ENCODE measurements around the gene TUBD1.
"Not testable (repeated sequence)": the region's sequence is repeated elsewhere in the genome, so short reads cannot be mapped to it uniquely, and the experiment has no call there.

The TUBD1 gene

DNA sequence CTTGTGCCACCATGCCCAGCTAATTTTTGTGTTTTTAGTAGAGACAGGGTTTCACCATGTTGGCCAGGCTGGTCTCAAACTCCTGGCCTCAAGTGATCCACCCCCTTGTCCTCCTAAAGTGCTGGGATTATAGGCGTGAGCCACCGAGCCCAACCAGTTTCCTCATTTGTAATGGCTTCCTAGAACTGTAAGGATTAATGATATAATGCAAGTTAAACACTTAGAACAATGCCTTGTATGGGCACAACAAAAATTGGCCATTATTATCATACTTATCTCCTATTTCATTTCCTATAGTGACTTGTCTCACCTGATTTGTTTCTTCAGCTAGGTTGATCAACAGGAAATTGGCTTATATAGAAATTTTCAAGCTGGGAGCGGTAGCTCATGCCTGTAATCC is 14.1 kb downstream of the TUBD1 start:
- Histone ChIP-seq H3K9ac (ENCODE audit: low read length) (no peak overlapping the region), H3K4me1 (ENCODE audit: low read length) (no peaks in the 10 kb centered on the region), H3K9me3 (ENCODE audit: insufficient read depth, low read length) (no peaks in the 10 kb centered on the region), H4K20me1 (ENCODE audit: insufficient read depth, low read length) (no peaks in the 10 kb centered on the region), H3K36me3 (replicated peaks; ENCODE audit: low read depth, low read length) (no peaks in the 10 kb centered on the region), H3K79me2 (ENCODE audit: low read length) (no peaks in the 10 kb centered on the region), H3K4me2 (ENCODE audit: low read length) (no peak overlapping the region), H2AFZ (ENCODE audit: low read depth, low read length) (no peak overlapping the region), H3K27me3 (ENCODE audit: low read depth, low read length) (no peaks in the 10 kb centered on the region), H3K4me3 (ENCODE audit: low read length) (no peak overlapping the region), H3K27ac (ENCODE audit: low read length) (no peak overlapping the region)
- no peak for TF ChIP-seq EZH2phosphoT487 (IDR thresholded peaks at IDR 0.05; ENCODE audit: low read depth)
- TF ChIP-seq, protein P1, sequence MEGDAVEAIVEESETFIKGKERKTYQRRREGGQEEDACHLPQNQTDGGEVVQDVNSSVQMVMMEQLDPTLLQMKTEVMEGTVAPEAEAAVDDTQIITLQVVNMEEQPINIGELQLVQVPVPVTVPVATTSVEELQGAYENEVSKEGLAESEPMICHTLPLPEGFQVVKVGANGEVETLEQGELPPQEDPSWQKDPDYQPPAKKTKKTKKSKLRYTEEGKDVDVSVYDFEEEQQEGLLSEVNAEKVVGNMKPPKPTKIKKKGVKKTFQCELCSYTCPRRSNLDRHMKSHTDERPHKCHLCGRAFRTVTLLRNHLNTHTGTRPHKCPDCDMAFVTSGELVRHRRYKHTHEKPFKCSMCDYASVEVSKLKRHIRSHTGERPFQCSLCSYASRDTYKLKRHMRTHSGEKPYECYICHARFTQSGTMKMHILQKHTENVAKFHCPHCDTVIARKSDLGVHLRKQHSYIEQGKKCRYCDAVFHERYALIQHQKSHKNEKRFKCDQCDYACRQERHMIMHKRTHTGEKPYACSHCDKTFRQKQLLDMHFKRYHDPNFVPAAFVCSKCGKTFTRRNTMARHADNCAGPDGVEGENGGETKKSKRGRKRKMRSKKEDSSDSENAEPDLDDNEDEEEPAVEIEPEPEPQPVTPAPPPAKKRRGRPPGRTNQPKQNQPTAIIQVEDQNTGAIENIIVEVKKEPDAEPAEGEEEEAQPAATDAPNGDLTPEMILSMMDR (IDR thresholded peaks at IDR 0.05; ENCODE audit: low read depth, low read length): no peak

DNA sequence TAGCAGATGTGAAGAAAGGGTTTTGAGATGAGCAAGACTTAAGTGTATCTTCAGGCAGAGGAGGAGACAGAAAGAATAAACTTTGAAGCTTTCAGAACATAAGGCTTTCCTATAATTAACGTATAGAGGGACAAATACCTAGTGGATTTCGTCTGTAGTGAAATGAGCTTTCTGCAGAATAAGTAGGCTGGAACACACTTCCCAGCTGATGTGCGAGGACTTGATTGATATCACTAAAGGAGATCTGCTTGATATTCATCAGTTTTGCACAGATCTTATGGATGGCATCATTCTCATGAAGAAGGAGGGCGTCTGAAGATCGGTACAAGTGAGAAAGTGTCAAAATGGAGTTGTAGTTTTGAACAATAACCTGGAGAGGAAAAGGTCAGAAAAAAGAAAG is 14.8 kb downstream of the TUBD1 start:
- no peaks in the 10 kb centered on the region for H4K20me1 ChIP-seq (ENCODE audit: insufficient read depth, low read length)
- TF ChIP-seq, protein P1 (IDR thresholded peaks at IDR 0.05; ENCODE audit: low read depth, low read length): no peak
- TF ChIP-seq EZH2phosphoT487 (IDR thresholded peaks at IDR 0.05; ENCODE audit: low read depth): no peak
- no peak overlapping the region for H3K9ac ChIP-seq (ENCODE audit: low read length)
- H3K27ac ChIP-seq (ENCODE audit: low read length): no peak overlapping the region
- H3K4me3 ChIP-seq (ENCODE audit: low read length): no peak overlapping the region
- no peak overlapping the region for H2AFZ ChIP-seq (ENCODE audit: low read depth, low read length)
- H3K79me2 ChIP-seq (ENCODE audit: low read length): no peaks in the 10 kb centered on the region
- no peaks in the 10 kb centered on the region for H3K4me1 ChIP-seq (ENCODE audit: low read length)
- H3K9me3 ChIP-seq (ENCODE audit: insufficient read depth, low read length): no peaks in the 10 kb centered on the region
- H3K27me3 ChIP-seq (ENCODE audit: low read depth, low read length): no peaks in the 10 kb centered on the region
- no peak overlapping the region for H3K4me2 ChIP-seq (ENCODE audit: low read length)
- no peaks in the 10 kb centered on the region for H3K36me3 ChIP-seq (replicated peaks; ENCODE audit: low read depth, low read length)

DNA sequence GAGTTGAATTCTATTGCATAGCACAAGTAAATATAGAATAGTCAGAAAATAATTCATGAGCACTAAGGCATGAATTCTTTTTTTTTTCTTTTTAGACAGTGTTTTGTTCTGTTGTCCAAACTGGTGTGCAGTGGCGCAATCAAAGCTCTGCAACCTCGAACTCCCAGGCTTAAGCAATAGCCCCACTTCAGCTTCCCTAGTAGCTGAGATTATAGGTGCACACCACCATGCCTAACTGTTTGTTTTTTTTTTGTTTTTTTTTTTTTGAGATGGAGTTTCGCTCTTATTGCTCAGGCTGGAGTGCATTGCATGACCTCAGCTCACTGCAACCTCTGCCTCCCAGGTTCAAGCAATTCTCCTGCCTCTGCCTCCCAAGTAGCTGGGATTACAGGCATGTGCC is 16.6 kb downstream of the TUBD1 start:
- H3K27me3 ChIP-seq (ENCODE audit: low read depth, low read length): no peaks in the 10 kb centered on the region
- H2AFZ ChIP-seq (ENCODE audit: low read depth, low read length): no peak overlapping the region
- H3K4me3 ChIP-seq (ENCODE audit: low read length): no peak overlapping the region
- no peaks in the 10 kb centered on the region for H4K20me1 ChIP-seq (ENCODE audit: insufficient read depth, low read length)
- H3K4me2 ChIP-seq (ENCODE audit: low read length): no peak overlapping the region
- H3K9me3 ChIP-seq (ENCODE audit: insufficient read depth, low read length): no peaks in the 10 kb centered on the region
- no peak for TF ChIP-seq EZH2phosphoT487 (IDR thresholded peaks at IDR 0.05; ENCODE audit: low read depth)
- TF ChIP-seq, protein P1 (IDR thresholded peaks at IDR 0.05; ENCODE audit: low read depth, low read length): no peak
- no peak overlapping the region for H3K27ac ChIP-seq (ENCODE audit: low read length)
- H3K9ac ChIP-seq (ENCODE audit: low read length): no peak overlapping the region
- H3K4me1 ChIP-seq (ENCODE audit: low read length): no peaks in the 10 kb centered on the region
- no peaks in the 10 kb centered on the region for H3K36me3 ChIP-seq (replicated peaks; ENCODE audit: low read depth, low read length)
- H3K79me2 ChIP-seq (ENCODE audit: low read length): no peaks in the 10 kb centered on the region

DNA sequence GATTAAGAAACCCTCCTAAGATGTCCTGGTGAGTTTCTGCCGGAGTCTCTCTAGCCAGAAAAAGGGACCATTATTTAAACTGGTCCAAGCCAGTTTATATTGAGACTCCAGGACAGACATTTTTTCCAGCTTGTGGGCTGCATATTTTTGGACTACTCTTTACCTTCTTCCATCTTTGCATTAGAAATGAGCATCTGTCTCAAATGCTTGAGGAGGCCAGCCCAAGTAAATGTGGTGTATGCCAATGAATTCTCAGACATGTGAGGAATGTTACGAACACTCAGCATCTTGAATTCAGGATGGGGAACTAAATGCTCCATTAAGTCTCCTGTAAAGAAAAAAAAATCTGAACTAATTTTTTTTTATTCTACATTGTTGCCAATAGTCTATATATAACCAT is 18.4 kb downstream of the TUBD1 start:
- Histone ChIP-seq H3K9me3 (ENCODE audit: insufficient read depth, low read length) (no peaks in the 10 kb centered on the region), H3K4me2 (ENCODE audit: low read length) (no peak overlapping the region), H3K27me3 (ENCODE audit: low read depth, low read length) (no peaks in the 10 kb centered on the region), H3K36me3 (replicated peaks; ENCODE audit: low read depth, low read length) (no peaks in the 10 kb centered on the region), H3K27ac (ENCODE audit: low read length) (no peak overlapping the region), H4K20me1 (ENCODE audit: insufficient read depth, low read length) (no peaks in the 10 kb centered on the region), H3K79me2 (ENCODE audit: low read length) (no peaks in the 10 kb centered on the region), H2AFZ (ENCODE audit: low read depth, low read length) (no peak overlapping the region), H3K4me3 (ENCODE audit: low read length) (no peak overlapping the region), H3K4me1 (ENCODE audit: low read length) (no peaks in the 10 kb centered on the region), H3K9ac (ENCODE audit: low read length) (no peak overlapping the region)
- TF ChIP-seq EZH2phosphoT487 (IDR thresholded peaks at IDR 0.05; ENCODE audit: low read depth): no peak
- TF ChIP-seq, protein P1 (IDR thresholded peaks at IDR 0.05; ENCODE audit: low read depth, low read length): no peak

DNA sequence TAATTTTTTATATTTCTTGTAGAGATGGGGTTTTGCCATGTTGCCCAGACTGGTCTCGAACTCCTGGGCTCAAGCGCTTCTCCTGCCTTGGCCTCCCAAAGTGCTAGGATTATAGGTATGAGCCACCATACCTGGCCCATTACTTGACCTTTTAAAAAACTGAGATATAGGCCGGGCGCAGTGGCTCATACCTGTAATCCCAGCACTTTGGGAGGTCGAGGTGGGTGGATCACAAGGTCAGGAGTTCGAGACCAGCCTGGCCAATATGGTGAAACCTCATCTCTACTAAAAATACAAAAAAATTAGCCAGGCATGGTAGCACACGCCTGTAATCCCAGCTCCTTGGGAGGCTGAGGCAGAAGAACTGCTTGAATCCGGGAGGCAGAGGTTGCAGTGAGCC is 19.3 kb downstream of the TUBD1 start:
- not testable (repeated sequence) for H3K27me3 ChIP-seq (ENCODE audit: low read depth, low read length); H3K79me2 ChIP-seq (ENCODE audit: low read length); H3K27ac ChIP-seq (ENCODE audit: low read length); H4K20me1 ChIP-seq (ENCODE audit: insufficient read depth, low read length); H3K4me1 ChIP-seq (ENCODE audit: low read length); H2AFZ ChIP-seq (ENCODE audit: low read depth, low read length); H3K4me3 ChIP-seq (ENCODE audit: low read length); H3K36me3 ChIP-seq (replicated peaks; ENCODE audit: low read depth, low read length); H3K9me3 ChIP-seq (ENCODE audit: insufficient read depth, low read length); H3K4me2 ChIP-seq (ENCODE audit: low read length); H3K9ac ChIP-seq (ENCODE audit: low read length)
